Transverse colon (tissue), 4 donors: ENCODE measurements around the gene MED14.

Experiments used
- CTCF ChIP-seq, 5 experiments: fragments of 200-600 bp in 3 of 5; fragments of 450-650 bp in 2 of 5; sonication (generic) in 3 of 5; IDR thresholded peaks; 1 replicate in 2 of 5; 2 replicates in 3 of 5; pipeline ENCODE4 v1.5.1; 2016 to 2017; ENCODE audit warnings: antibody characterized with exemption in 5 of 5, inconsistent platforms in 3 of 5, mild to moderate bottlenecking in 2 of 5, moderate library complexity in 1 of 5
- POLR2A ChIP-seq: fragments of 450-650 bp; IDR thresholded peaks from one replicate; pipeline ENCODE4 v1.6.1; 2016; ENCODE audit warnings: antibody characterized with exemption, mild to moderate bottlenecking, moderate library complexity
- POLR2AphosphoS5 ChIP-seq, 3 donors: sonication (generic); formaldehyde crosslinking; IDR thresholded peaks; one replicate each; pipeline ENCODE4 v1.6.1; 2016; ENCODE audit warnings: antibody characterized with exemption in 3 of 3

GRCh38 chrX:40625294-40625693 is 110.0 kb downstream of the MED14 start:
- TF ChIP-seq POLR2AphosphoS5 (IDR thresholded peaks at IDR 0.05) (no peak), POLR2A (no peak), CTCF (IDR thresholded peaks at IDR 0.05) (no peak)
